AG09319 (cell line): ENCODE data around the gene CLASP1.

Experiments used
- DNase-seq: peaks from one replicate; pipeline ENCODE4 v3.0.0-alpha.2; 2010; ENCODE audit warnings: low read depth; ENCODE audit errors: extremely low read depth
- CTCF ChIP-seq: IDR thresholded peaks from 2 replicates; pipeline ENCODE4 v1.5.1; 2011; ENCODE audit warnings: low read depth, mild to moderate bottlenecking, inconsistent platforms, low read length, moderate library complexity

The CLASP1 gene

GRCh38 chr2:121431214-121431613 lies 218.0 kb downstream of the CLASP1 start:
- no peak for TF ChIP-seq CTCF
- no peak for DNase-seq

- TF ChIP-seq CTCF = no peak
- DNase-seq = no peak
Observed at GRCh38 chr2:121429927-121430520, 219.2 kb downstream of the CLASP1 start.

GRCh38 chr2:121429119-121429903 lies 220.0 kb downstream of the CLASP1 start:
- peak; percentile 14 for DNase-seq
- TF ChIP-seq CTCF = no peak

- no peak for TF ChIP-seq CTCF
- DNase-seq = no peak
Observed at GRCh38 chr2:121427187-121427689, 222.0 kb downstream of the CLASP1 start.

GRCh38 chr2:121420486-121420885 lies 228.8 kb downstream of the CLASP1 start:
- no peak for TF ChIP-seq CTCF
- no peak for DNase-seq

- TF ChIP-seq CTCF = no peak
- DNase-seq = no peak
Observed at GRCh38 chr2:121419081-121419699, 230.1 kb downstream of the CLASP1 start.
